Measurements from ENCODE around the gene MZF1. TPM values are rescaled to one million over a fixed set of nuclear protein-coding genes. Genes with fewer than 3 reads are reported as not detected.

Gene MZF1
- total RNA-seq, 2 experiments from 2014 or later, result 30.0 to 39.1 TPM

DNA sequence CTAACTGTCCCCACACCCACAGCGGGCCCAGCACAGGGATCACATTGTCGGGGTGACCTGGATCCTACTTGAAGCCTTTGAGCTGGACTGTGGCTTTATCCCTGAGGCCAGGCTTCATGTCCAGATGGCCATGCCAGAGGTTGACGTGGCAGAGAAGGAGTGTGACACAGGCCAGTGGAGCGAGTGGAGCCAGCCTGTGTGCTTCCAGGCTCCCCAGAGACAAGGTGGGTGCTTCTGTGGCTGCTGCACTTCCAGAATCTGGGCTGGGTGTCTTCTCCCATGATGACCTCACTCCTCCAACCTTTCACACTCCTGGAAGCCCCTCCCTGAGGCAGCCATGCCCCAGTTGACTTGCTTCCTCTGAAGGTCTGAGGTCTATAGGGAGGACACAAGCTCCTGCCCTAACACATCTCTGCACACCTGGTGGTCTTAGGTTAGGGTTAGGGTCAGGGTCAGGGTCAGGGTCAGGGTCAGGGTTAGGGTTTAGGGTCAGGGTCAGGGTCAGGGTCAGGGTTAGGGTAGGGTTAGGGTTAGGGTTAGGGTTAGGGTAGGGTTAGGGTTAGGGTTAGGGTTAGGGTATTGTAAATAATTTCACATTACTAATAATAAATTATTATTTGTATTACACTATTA is 13.1 kb upstream of the MZF1 start:
- BruUV-seq (replicated peaks), result no TSS peak
- Histone ChIP-seq H3K9me2 (ENCODE audit: insufficient read depth, low read length) (no peaks in the 10 kb centered on the region), H3K9me3 (ENCODE audit: low read length) (no peaks in the 10 kb centered on the region), H3K4me1 (ENCODE audit: insufficient read depth, low read length, poor library complexity, severe bottlenecking) (no peaks in the 10 kb centered on the region), H3K79me2 (ENCODE audit: insufficient read depth, low read depth, low read length) (no peaks in the 10 kb centered on the region), H3K4me2 (ENCODE audit: low read length) (no peak overlapping the region), H3K36me3 (ENCODE audit: insufficient read depth, low read length) (peaks cover 14% of the 10 kb centered on the region), H3K4me3 (ENCODE audit: low read depth, low read length, poor library complexity, severe bottlenecking) (no peak overlapping the region), H4K20me1 (ENCODE audit: insufficient read depth, low read length) (no peaks in the 10 kb centered on the region), H2AFZ (ENCODE audit: low read length) (no peak overlapping the region), H3K27ac (ENCODE audit: low read depth, low read length, poor library complexity, severe bottlenecking) (no peak overlapping the region)
- DNase-seq (ENCODE audit: low spot score), result no peak
- TF ChIP-seq CTCF (conservative IDR thresholded peaks at IDR 0.05; ENCODE audit: low read length), result no peak
- TF ChIP-seq EZH2phosphoT487 (IDR thresholded peaks at IDR 0.05; ENCODE audit: borderline replicate concordance, low read depth, low read length), result no peak
- CTCF ChIA-PET (ENCODE audit: unreplicated experiment), result no interaction called here
- POLR2A ChIA-PET, result no interaction called here
- intact Hi-C loops (cut with micrococcal nuclease; ENCODE audit: unreplicated experiment), result no loop called here

GRCh38 chr19:58585442-58586132 is 12.5 kb upstream of the MZF1 start:
- Histone ChIP-seq H3K4me2 (ENCODE audit: low read length) (no peak overlapping the region), H4K20me1 (ENCODE audit: insufficient read depth, low read length) (no peaks in the 10 kb centered on the region), H3K36me3 (ENCODE audit: insufficient read depth, low read length) (peaks cover 17% of the 10 kb centered on the region), H3K27ac (ENCODE audit: low read depth, low read length, poor library complexity, severe bottlenecking) (no peak overlapping the region), H2AFZ (ENCODE audit: low read length) (no peak overlapping the region), H3K4me1 (ENCODE audit: insufficient read depth, low read length, poor library complexity, severe bottlenecking) (no peaks in the 10 kb centered on the region), H3K9me3 (ENCODE audit: low read length) (no peaks in the 10 kb centered on the region), H3K4me3 (ENCODE audit: low read depth, low read length, poor library complexity, severe bottlenecking) (no peak overlapping the region), H3K9me2 (ENCODE audit: insufficient read depth, low read length) (no peaks in the 10 kb centered on the region), H3K79me2 (ENCODE audit: insufficient read depth, low read depth, low read length) (no peaks in the 10 kb centered on the region)
- CTCF ChIA-PET (ENCODE audit: unreplicated experiment), result no interaction called here
- BruUV-seq (replicated peaks), result no TSS peak
- no peak for TF ChIP-seq CTCF (conservative IDR thresholded peaks at IDR 0.05; ENCODE audit: low read length)
- POLR2A ChIA-PET, result no interaction called here
- DNase-seq (ENCODE audit: low spot score), result no peak
- intact Hi-C loops (cut with micrococcal nuclease; ENCODE audit: unreplicated experiment), result no loop called here
